Peyer's patch (tissue), 4 donors: ENCODE data around the gene FAM228B. TPM values are rescaled to one million over a fixed set of nuclear protein-coding genes. Genes with fewer than 3 reads are reported as not detected.

Source experiments
- DNase-seq, 3 donors: peaks; one replicate each; pipeline ENCODE4 v3.0.0-alpha.2; 2017 to 2019
- H3K27ac ChIP-seq, 4 donors: fragments of 200-600 bp; sonication (generic); one replicate each; pipeline ENCODE4 v1.5.1; 2016 to 2019
- H3K27me3 ChIP-seq, 2 donors: fragments of 200-600 bp; sonication (generic); one replicate each; pipeline ENCODE4 v1.5.1; 2019
- H3K36me3 ChIP-seq, 3 donors: fragments of 200-600 bp; sonication (generic); one replicate each; pipeline ENCODE4 v1.5.1; 2016 to 2019
- H3K4me1 ChIP-seq, 4 donors: fragments of 200-600 bp; sonication (generic); one replicate each; pipeline ENCODE4 v1.5.1; 2016 to 2019
- H3K4me3 ChIP-seq, 4 donors: fragments of 200-600 bp; sonication (generic); 1 replicate in 3 of 4; 2 replicates in 1 of 4; pipeline ENCODE4 v1.5.1; 2016 to 2019; ENCODE audit warnings: mild to moderate bottlenecking in 1 of 4
- H3K9me3 ChIP-seq, 4 donors: fragments of 200-600 bp; sonication (generic); one replicate each; pipeline ENCODE4 v1.5.1; 2016 to 2019; ENCODE audit warnings: mild to moderate bottlenecking in 1 of 4
- CTCF ChIP-seq, 6 experiments: fragments of 450-650 bp in 4 of 6; fragments of 200-600 bp in 2 of 6; sonication (generic) in 1 of 6; IDR thresholded peaks; one replicate each; pipeline ENCODE4 v1.5.1; 2017 to 2019; ENCODE audit warnings: antibody characterized with exemption in 6 of 6, mild to moderate bottlenecking in 3 of 6, moderate library complexity in 1 of 6
- POLR2A ChIP-seq, 2 donors: fragments of 450-650 bp; IDR thresholded peaks; one replicate each; pipeline ENCODE4 v1.5.1; 2017; ENCODE audit warnings: antibody characterized with exemption in 2 of 2, mild to moderate bottlenecking in 2 of 2, moderate library complexity in 2 of 2
- total RNA-seq, 4 donors: library from RNA; depleted of rRNA; stranded (reverse); fragments of >200 nt; gene quantifications; one replicate each; pipeline ENCODE4 v1.1.0, GENCODE V29; 2016

The FAM228B gene
- total RNA-seq, 4 donors from 2014 or later = 6.0 to 35.5 (median 9.1) TPM

- H3K36me3 ChIP-seq = no peaks in the 10 kb centered on the region
- no peak overlapping the region for H3K27ac ChIP-seq
- no peaks in the 10 kb centered on the region for H3K27me3 ChIP-seq
- no peak for DNase-seq
- no peaks in the 10 kb centered on the region for H3K9me3 ChIP-seq
- TF ChIP-seq CTCF (IDR thresholded peaks at IDR 0.05) (no peak), POLR2A (IDR thresholded peaks at IDR 0.05) (no peak)
- peaks cover 0 to 5% (median 0%) of the 10 kb centered on the region in 4 donors for H3K4me1 ChIP-seq
- H3K4me3 ChIP-seq = no peak overlapping the region
These were observed 2.2 kb upstream of the FAM228B start for GRCh38 chr2:24121066-24121465.

DNA sequence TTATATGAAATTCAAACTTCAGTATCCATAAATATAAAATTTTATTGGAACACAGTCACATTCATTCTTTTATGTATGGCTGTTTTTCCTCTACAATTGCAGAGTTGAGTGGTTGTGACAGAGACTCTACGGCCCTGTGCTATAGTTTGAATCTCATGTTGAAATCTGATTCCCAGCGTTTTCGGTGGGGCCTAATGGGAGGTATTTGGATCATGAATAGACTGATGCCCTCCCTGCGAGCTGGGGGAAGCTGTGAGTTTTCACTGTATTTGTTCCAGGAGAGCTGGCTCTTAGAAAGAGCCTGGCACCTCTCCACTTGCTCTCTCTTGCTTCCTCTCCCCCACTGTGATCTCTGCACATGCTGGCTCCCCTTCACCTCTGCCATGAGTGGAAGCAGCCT is 1.8 kb upstream of the FAM228B start:
- no peaks in the 10 kb centered on the region for H3K9me3 ChIP-seq
- no peak for DNase-seq
- no peak overlapping the region for H3K27ac ChIP-seq
- H3K4me1 ChIP-seq = peaks cover 0 to 5% (median 0%) of the 10 kb centered on the region in 4 donors
- no peak for TF ChIP-seq CTCF (IDR thresholded peaks at IDR 0.05)
- TF ChIP-seq POLR2A (IDR thresholded peaks at IDR 0.05) = no peak
- H3K27me3 ChIP-seq = no peaks in the 10 kb centered on the region
- no peak overlapping the region for H3K4me3 ChIP-seq
- no peaks in the 10 kb centered on the region for H3K36me3 ChIP-seq

DNA sequence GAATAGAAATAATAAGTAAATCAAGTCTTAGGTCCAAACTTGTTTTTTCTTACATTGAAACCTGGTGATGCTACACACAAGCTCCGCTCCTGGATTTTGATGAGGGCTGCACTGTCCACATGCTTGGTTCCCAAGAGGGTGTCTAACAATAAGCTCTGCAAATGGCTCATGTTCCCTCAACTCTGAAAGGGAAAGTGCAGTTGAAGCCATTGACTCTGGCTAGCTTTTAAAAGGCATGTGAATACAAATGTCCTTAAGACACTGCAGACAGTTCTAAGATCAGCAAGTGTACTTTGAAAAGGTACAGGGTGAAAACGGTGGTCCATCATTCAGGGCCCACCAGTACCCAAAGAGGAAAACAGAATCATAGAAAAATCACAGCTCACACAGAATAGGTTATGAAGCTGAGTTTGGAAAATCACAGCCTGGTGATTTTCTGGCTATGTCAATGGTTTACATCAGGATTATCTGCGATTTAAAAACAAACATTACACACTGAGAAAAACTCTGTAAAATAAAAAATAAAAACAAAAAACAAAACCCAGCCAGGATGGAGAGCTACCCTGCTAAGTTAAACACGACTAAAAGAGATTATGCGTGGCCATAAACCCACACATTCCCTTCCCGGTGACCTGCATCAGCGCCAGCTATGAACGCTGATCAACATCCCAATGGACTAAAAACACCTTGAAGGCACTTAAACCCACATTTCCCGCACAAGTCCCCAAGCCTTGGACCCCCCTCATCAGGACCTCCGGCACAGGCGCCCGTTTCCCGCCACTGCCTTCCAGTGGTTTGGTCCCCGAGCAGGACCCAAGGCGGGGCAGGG is 689 bp upstream of the FAM228B start:
- Histone ChIP-seq H3K27me3 (no peaks in the 10 kb centered on the region), H3K36me3 (no peaks in the 10 kb centered on the region), H3K4me3 (peak overlapping the region; percentile 65 to 86 (median 74)), H3K4me1 (peaks cover 0 to 5% (median 0%) of the 10 kb centered on the region in 4 donors), H3K9me3 (no peaks in the 10 kb centered on the region), H3K27ac (peak overlapping the region; percentile 85 to 89 (median 86))
- DNase-seq = no peak
- no peak for TF ChIP-seq CTCF (IDR thresholded peaks at IDR 0.05)
- TF ChIP-seq POLR2A (IDR thresholded peaks at IDR 0.05) = no peak

- Histone ChIP-seq H3K36me3 (no peaks in the 10 kb centered on the region), H3K27ac (peak overlapping the region; percentile 85 to 89 (median 86)), H3K4me3 (peak overlapping the region; percentile 65 to 86 (median 74)), H3K4me1 (peaks cover 0 to 5% (median 0%) of the 10 kb centered on the region in 4 donors), H3K9me3 (no peaks in the 10 kb centered on the region), H3K27me3 (no peaks in the 10 kb centered on the region)
- TF ChIP-seq POLR2A (IDR thresholded peaks at IDR 0.05) (no peak), CTCF (IDR thresholded peaks at IDR 0.05) (no peak)
- DNase-seq = no peak
These were observed 782 bp downstream of the FAM228B start for GRCh38 chr2:24123922-24124580.

DNA sequence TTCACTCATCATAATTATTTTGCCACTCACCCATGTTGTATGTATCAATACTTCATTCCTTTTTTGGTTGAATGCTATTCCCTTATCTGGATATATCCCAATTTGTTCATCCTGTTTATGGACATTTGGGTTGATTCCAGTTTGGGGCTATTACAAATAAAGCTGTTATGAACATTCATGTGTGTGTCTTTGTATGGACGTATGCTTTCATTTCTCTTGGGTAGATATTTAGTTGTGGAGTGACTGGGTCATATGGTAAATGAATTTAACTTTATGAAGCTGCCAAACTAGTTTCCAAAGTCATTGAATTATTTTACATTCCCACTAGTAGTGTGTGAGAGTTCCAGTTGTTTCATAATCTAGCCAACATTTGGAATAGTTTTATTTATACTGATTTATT is 2.7 kb downstream of the FAM228B start:
- Histone ChIP-seq H3K4me1 (peaks cover 0 to 5% (median 0%) of the 10 kb centered on the region in 4 donors), H3K27me3 (no peaks in the 10 kb centered on the region), H3K27ac (no peak overlapping the region), H3K36me3 (no peaks in the 10 kb centered on the region), H3K4me3 (no peak overlapping the region), H3K9me3 (no peaks in the 10 kb centered on the region)
- DNase-seq = no peak
- TF ChIP-seq POLR2A (IDR thresholded peaks at IDR 0.05) (no peak), CTCF (IDR thresholded peaks at IDR 0.05) (no peak)
